GM19468 (cell line): Measurements from ENCODE around the gene OSBPL7.
A peak's percentile ranks its signal among the peaks of the same experiment; 100 is the strongest.

Experiments used
- ATAC-seq: cut with Tn5 transposase; IDR thresholded peaks from one replicate; pipeline ENCODE4 v1.9.1; 2021; ENCODE audit warnings: mild to moderate bottlenecking, moderate library complexity, moderate number of reproducible peaks; ENCODE audit not compliant: unreplicated experiment; ENCODE audit errors: extremely low read depth

The OSBPL7 gene, protein sequence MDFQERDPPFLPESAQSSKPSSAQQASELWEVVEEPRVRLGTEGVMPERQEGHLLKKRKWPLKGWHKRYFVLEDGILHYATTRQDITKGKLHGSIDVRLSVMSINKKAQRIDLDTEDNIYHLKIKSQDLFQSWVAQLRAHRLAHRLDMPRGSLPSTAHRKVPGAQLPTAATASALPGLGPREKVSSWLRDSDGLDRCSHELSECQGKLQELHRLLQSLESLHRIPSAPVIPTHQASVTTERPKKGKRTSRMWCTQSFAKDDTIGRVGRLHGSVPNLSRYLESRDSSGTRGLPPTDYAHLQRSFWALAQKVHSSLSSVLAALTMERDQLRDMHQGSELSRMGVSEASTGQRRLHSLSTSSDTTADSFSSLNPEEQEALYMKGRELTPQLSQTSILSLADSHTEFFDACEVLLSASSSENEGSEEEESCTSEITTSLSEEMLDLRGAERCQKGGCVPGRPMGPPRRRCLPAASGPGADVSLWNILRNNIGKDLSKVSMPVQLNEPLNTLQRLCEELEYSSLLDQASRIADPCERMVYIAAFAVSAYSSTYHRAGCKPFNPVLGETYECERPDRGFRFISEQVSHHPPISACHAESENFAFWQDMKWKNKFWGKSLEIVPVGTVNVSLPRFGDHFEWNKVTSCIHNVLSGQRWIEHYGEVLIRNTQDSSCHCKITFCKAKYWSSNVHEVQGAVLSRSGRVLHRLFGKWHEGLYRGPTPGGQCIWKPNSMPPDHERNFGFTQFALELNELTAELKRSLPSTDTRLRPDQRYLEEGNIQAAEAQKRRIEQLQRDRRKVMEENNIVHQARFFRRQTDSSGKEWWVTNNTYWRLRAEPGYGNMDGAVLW

DNA sequence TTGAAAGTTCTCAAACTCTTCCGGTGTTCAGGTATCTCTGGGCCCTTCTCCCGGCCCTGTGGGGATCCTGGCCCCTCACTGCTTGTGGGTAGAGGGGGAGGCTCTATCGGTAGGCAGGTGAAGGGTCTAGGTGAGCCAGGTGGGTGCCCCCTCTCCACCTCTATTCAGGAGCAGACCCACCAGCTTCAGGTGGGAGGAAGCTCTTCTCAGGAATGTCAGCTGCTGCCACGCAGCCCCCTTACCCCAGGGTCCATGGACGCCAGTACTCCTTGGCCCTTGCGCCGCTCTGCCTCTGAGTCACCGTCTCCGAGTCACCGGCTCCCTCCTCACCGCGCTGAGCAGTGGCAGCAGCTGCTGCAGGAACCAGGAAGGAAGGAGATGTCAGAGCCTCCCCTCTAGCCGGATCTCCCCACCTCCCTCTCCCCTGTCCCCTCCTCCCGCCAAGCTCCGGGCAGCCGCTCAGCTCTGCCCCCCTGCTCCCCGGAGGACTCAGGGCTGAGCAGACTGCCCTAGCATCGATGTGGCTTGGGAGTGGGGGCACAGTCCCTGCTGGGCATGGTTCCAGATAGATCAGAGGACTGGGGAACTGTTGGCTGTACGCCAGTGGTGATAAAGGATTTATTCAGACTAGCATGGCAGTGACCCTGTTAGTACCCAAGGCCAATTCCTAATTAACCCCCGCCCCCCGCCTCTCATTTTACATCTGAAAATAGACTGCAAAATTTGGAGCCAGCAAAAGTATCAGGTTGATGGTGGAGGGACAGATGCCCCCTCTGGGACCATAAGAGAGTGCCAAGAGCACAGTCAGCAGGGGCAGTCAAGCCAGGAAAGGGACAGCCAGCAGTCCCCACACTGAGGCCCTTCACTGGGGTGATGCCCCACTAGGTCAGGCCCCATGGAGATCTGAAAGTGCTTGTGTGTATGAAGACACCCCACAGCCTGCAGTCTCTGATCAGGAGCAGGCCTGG lies at the start of gene OSBPL7:
TSS of gene OSBPL7 (minus strand) at position 371 of the 968 bp plus-strand sequence. CDS start 1,516 bp downstream, outside the sequence.
- peak; percentile 24 for ATAC-seq

DNA sequence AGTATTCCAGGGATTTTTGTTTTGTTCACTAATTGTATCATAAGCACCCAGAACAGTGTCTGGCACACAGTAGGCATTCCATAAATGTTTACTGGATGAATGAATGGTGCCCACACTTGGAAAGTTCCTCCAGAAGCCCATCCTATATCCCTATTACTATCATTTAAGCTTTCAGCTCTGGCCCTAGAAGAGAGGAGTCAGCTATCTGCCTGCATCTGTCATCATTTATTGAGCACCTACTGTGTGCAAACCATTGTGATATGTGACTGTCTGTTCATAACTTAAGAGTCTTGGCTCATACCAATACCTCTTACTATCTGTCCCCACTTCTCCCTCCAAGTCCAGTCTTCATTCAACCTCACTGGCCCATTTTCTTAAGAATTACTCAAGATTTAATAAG lies 49.5 kb upstream of the OSBPL7 start:
- ATAC-seq, result no peak

DNA sequence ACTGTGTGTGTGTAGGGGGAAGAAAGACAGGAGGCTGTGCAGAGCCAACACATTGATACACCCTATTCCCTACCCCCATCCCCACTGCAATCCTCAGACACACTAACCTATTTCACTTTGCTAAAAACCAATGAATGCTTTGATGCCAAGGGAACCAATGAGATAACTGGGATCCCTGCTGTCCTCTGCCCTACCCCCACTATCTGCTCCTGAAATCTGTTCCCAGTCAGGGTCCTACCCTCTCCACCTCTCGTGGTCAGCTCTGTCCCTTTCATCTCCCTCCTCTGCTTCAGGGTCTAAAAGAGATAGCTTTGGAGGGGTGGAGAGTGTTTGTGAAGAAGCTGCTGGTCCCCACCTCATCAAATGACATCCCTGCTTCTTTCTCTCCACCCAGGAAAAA lies 48.5 kb upstream of the OSBPL7 start:
- ATAC-seq, result no peak

DNA sequence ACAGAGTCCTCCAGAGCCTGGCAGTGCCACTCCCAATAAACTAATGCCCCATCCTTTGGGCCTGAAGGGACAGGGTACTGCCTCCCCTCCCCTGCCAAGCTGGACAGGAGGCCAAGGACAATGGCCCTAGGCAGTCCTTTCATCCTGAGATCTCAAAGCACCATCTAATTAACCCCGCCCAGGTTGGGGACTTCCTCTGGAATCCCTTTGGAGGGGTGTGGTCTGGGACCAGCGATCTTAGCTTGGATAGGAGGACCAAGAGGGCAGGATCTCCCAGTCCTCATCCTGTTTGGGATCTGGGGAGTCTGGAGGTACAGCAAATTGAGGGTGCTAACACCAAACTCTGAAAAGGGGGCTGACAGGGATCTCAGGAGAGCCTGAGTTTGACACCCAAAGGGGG lies 47.5 kb upstream of the OSBPL7 start:
- no peak for ATAC-seq

DNA sequence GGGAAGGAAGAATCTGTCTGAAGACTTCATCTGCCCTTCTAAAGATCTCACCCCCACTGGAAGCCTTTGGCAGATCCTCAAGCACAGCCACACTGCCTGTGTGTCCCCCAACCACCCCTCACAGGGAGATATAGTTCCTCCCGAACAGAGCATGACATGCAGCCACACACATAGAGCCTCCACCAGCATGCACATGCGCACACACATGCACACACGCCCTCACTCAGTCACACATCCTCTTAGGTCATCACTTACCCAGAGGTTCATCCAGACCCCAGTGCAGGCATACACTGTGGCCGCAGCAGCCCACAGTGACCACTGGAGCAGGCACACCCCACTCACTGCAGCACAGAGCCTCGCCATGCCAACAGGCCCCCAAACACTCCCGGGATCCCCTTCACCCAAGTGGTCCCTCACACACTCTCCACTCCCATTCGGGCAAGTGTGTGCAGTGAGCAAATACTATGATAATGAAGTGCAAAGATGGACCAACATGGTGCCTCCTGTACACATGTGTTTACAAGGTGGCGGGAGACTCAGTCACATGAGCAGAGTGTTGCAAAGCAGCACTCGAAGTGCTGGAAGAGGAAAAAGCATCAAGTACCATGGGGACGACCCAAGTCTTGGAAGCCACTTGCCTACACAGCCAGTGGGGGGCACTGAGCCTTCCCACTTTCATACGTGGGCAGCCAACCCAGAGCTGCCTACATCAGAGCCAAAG lies 46.4 kb upstream of the OSBPL7 start:
- ATAC-seq, result no peak

DNA sequence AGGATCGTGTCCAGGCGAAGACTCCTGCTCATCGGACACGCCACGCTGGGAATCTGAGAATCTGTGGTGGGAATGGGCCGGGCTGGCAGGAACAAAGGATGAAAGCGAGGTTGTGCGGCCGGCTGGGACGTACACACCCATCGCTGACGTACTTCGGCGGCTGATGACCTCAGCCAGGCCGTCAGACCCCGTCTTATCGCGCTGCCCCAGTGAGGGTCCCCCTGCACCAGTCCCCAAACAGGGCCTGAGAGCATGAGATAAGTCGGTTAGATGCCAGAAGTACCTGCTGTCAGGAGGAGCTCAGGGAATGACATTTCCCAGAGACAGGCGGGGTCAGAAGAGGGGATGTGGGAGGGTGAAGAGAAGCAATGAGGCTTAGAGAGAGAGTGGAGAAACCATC lies 45.3 kb upstream of the OSBPL7 start:
- no peak for ATAC-seq

DNA sequence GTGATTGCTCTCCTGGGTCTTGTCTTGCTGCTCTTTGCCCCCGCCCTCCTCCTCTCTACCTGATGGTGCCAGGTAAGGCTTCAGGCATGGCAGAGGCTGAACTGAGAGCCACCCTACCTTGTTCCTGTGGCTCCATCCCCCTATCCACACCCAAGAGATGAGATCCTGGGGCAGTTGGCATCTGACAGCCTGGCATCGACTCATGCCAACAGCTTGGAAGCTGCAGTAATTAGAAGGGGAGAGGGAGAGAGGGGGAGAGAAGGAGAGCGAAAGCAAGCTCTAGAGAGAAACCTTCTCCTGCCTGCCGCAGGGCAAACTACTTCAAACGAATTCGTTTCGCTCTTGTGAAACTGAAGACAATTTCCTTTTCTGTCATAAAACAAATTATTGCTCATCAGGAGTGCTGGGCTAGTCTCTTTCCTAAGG lies 43.2 kb upstream of the OSBPL7 start:
- ATAC-seq, result no peak

DNA sequence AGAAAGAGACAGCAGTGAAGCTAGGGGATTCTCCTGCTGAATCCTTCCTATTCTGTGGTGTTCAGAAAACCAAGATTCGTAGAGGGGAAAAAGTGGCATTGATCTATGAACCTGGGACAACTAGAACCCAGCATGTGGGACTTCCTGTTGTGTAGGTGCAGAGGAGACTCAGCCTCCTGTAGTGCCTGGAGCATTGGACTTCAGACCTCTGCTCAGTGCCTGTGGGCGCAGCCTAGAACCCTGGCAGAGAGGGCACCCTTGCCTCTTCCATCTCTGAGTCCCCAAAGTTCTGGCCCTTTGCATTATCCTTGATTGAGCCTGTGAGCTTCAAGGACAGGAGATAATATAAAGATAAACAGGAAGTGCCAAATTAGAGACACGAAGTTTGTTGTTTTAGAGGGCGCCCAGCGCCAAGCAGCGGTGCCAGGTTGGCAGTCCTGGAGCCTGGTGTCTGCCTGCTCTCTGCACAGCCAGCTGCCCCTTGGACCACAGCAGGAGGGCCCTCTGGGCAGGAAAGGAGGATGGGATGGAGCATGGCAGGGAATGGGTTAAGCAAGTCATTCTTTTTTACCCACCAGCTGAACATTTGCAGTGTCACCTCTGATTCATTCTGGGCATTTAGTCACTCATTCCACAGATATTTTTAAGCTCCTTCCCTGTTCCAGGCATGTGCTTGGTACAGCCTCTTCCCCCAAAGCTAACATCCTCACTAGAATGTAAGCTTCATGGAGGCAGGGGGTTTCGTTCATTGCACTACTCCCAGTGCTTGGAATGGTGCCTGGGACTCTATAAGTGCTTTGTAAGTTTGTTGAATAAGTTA lies 41.2 kb upstream of the OSBPL7 start:
- ATAC-seq, result no peak

DNA sequence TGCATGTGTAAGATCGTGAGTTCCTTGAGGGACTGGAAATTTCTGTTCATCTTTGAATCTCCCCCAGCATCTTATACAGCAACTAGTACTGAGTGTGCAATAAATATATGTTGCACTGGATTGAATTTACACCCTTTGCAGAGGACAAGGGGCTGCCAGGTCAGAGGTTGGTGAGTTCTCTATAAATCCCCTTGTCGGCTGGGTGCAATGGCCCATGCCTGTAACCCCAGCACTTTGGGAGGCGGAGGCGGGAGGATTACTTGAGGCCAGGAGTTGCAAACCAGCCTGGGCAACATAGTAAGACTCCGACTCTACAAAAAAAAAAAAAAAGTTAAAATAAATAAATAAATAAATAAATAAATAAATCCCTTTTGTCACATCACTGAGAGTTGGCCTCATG lies 38.8 kb upstream of the OSBPL7 start:
- no peak for ATAC-seq

DNA sequence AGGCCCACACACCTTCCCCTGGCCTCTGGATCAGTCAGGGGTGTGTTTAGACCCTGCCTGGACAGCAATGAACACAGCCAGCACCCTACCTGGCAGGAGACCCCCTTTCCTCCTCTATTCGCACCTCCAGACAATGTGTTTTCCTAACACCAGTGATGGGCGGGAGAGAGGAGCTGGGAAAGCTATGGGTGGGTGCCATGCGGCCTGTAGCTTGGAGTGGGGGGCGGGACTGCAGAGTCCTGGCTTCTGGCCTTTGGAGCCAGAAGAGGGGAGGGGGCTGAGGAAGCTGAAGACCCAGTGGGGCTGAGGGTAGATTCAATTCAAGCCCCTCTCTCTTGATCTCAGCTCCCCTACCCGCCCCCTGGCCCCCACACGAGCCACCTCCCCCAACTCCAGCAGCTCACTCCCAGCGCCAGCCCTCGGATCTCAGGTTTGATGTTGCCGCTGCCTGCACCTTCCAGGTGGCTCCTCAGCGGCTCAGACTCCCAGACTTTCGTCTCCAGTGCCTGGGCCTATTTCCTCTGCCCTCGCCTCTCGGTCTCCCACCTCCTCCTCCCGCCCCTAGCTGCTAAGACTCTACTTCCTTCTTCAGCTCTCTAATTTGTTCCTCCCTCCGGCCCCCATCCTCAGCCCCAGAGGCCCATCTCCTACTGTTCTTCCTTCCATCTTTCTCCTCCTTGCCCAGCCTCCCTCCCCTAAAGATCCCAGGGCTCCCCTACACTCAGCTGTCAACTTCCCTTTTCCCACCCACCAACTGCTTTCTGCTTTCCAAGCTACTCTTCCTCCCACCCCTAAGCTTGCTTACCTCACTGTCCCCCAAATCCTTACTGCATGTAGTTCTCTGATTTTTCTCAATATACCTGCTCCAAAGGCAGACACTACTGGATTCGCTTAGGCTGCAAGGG lies 36.2 kb upstream of the OSBPL7 start:
- no peak for ATAC-seq

DNA sequence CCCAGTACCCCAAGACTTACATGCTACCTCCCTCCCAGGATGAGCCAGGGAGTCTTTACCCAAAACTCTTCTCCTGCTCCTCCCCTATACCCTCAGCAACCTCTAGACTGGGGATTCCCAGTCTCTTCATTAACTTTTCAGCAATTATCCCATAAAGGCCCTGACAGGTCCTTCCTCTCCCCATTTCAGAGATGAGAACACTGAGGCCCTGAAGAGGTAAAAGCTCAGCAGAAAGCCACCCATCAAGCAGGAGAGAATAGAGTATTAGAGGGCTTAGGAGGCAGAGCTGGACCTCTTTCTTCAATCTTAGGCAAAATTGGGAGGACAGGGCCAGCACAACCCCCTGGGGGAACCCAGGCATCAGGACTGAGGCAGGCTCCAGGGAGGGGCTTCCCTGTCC lies 35.2 kb upstream of the OSBPL7 start:
- no peak for ATAC-seq

DNA sequence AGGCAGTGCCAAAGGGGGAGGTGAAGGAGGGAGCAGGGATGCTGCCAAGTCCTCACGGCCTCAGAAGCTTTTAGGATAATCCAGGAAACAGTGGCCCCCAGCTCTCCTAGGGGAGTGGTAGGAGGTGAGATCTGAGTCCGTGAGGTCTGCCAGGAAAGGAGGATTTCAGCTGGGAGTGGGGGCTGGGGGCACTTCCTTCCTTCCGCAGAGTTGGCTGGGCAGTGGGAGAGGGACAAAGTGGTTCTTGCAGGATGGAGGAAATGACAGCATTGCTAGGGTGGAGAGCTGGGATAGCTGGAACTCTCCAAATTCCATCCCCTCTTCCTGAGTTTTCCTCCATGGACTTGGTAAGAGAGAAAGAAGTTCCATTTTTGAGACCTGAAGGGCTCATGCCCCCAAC lies 34.1 kb upstream of the OSBPL7 start:
- ATAC-seq, result no peak

DNA sequence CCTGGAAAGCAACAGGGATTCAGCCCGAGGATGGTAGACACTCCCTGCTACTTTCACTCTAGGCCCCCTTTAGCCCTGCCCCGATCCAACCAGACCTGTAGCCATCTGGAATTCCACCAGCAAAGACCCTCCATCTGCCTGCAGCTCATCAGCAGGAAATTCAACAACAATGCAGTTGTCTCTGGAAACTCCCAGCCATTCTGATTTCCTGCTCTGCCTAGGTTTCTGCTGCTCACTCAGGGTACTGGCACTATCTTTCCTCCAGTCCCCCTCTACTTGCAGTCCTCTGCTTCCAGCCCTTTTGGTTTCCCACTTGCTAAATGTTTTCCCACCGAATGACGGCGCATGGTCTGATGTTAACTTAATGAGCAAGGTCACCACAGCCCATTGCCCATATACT lies 32.0 kb upstream of the OSBPL7 start:
- ATAC-seq, result no peak

DNA sequence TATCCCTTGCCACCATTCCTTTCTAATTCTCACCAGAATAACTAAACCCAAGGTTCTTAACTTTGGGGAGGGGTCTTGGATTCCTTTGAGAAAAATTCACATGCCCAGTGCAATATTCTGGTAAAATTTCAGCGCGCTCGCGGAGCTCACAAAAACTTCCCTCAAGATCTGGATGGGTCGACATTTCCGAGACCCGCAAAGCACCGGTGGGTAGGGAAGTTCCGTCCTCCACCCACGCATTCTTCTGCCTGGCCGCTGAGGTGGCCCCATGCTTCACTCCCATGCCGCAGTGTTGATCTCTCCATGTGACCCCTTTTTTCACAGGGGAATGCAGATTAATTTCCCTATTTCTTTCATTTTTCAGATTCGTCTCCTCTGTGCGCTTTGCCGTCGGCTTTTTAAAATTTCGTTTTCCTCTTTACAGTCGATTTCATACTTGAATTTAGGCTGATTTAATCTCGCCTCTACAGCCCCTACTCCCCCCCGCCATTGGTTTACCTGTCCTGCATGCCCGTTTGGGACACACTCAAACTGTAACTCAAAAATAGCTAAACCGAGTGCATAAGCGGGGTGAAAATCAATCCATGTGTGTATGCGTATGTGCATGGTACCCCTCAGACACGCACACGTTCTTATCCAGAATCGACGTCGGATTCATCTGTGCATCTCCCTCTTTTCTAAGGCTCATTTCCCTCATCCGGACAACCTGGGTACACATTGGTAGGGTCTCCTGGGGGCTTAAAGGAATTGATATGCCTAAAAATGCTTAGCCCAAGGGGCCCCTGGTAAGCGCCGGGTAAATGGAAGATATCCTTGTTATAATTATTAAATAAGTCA lies 30.7 kb upstream of the OSBPL7 start:
- no peak for ATAC-seq

DNA sequence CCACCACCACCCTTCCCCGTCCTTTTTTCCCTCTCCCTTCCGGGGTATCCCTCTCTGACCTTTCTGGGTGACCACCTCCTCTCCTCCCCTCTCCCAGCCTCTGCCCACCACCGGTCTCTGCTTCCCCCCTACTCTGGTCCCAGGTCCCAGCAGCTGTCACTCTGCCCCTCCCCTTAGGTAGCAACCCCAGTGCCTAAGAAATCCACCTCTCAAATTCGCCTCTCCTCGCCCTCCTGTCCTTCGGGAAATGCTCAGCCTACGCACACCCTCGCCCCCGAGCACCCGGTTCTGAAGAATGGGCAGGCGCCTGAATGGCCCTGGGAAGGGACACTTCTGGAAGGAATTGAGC lies 30.1 kb upstream of the OSBPL7 start:
- no peak for ATAC-seq

DNA sequence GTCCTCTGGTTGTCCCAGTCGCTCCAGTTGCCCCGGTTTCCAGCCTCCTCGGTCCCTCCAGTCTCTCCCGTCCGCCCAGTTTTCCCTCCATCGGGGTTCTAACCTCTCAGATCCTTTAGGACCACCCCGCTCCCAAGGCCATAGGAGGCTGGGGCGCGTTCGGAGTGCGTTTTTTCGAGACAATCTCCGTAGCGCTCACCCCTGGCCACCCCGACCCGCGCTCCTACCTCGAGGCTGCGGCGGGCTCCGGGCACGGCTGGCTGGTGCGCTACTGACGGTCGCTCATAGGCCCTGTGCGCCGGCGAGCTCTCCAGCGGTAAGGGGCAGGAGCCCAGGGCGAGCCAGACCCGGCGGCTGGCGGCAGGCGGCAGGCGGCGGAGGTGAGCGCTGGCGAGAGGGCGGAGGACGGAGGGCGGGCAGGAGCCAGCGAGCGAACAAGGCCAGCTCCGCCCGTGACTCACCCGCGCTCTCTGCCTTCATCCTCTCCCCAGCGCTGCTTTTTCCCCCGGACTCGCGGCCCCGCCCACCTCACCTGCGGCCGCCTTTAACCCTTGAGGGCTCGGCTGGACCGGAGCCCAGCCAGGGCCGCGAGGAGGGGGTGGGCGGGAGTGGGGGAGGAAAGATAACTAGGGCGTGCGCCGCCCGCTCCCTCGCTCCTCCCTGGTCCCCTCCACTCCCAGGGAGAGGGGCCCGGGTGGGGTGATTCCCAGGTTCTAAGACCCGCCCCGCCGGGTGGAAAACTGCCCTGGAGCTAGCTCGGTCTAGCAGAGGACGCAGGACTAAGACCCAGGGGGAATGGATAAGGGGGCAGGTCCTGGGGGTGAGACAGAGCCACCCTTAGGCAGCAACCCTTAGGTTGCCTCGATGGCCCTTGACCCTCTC lies 29.3 kb upstream of the OSBPL7 start, which contains the start of gene SP6:
TSS of gene SP6 (minus strand) at position 472 of the 882 bp plus-strand sequence. CDS start 2,734 bp downstream, outside the sequence.
- no peak for ATAC-seq
